ENCODE data around the gene BPGM.
"Not testable (repeated sequence)": the region's sequence is repeated elsewhere in the genome, so short reads cannot be mapped to it uniquely, and the experiment has no call there.

The BPGM gene

GRCh38 chr7:134665045-134665444, 18.4 kb downstream of the BPGM start:
- not testable (repeated sequence) for DNase-seq (ENCODE audit: low spot score)

GRCh38 chr7:134667899-134668298, 21.2 kb downstream of the BPGM start:
- no peak for DNase-seq (ENCODE audit: low spot score)

GRCh38 chr7:134669388-134669787, 22.7 kb downstream of the BPGM start:
- no peak for DNase-seq (ENCODE audit: low spot score)

- no peak for DNase-seq (ENCODE audit: low spot score)
Measured at GRCh38 chr7:134669845-134670373, 23.3 kb downstream of the BPGM start.

- no peak for DNase-seq (ENCODE audit: low spot score)
Measured at GRCh38 chr7:134671609-134672008, 25.0 kb downstream of the BPGM start.

GRCh38 chr7:134674424-134674823, 27.8 kb downstream of the BPGM start:
- no peak for DNase-seq (ENCODE audit: low spot score)

GRCh38 chr7:134676743-134677142, 30.1 kb downstream of the BPGM start:
- DNase-seq (ENCODE audit: low spot score), result no peak

- DNase-seq (ENCODE audit: low spot score), result no peak
Measured at GRCh38 chr7:134678115-134678514, 31.5 kb downstream of the BPGM start.

- DNase-seq (ENCODE audit: low spot score), result no peak
Measured at GRCh38 chr7:134679006-134679405, 32.4 kb downstream of the BPGM start.

GRCh38 chr7:134684165-134684564, 37.5 kb downstream of the BPGM start:
- DNase-seq (ENCODE audit: low spot score), result no peak

- no peak for DNase-seq (ENCODE audit: low spot score)
Measured at GRCh38 chr7:134685250-134685649, 38.6 kb downstream of the BPGM start.

- no peak for DNase-seq (ENCODE audit: low spot score)
Measured at GRCh38 chr7:134686786-134687185, 40.1 kb downstream of the BPGM start.

- DNase-seq (ENCODE audit: low spot score), result not testable (repeated sequence)
Measured at GRCh38 chr7:134689550-134689949, 42.9 kb downstream of the BPGM start.

GRCh38 chr7:134690016-134690415, 43.4 kb downstream of the BPGM start:
- DNase-seq (ENCODE audit: low spot score), result no peak

GRCh38 chr7:134690614-134691504, 44.2 kb downstream of the BPGM start:
- no peak for DNase-seq (ENCODE audit: low spot score)

- DNase-seq (ENCODE audit: low spot score), result no peak
Measured at GRCh38 chr7:134691546-134692343, 45.1 kb downstream of the BPGM start.

- DNase-seq (ENCODE audit: low spot score), result no peak
Measured at GRCh38 chr7:134692344-134692705, 45.7 kb downstream of the BPGM start.

- no peak for DNase-seq (ENCODE audit: low spot score)
Measured at GRCh38 chr7:134693256-134693655, 46.6 kb downstream of the BPGM start.

- no peak for DNase-seq (ENCODE audit: low spot score)
Measured at GRCh38 chr7:134694299-134694698, 47.6 kb downstream of the BPGM start.

- DNase-seq (ENCODE audit: low spot score), result no peak
Measured at GRCh38 chr7:134694767-134695166, 48.1 kb downstream of the BPGM start.

- no peak for DNase-seq (ENCODE audit: low spot score)
Measured at GRCh38 chr7:134695321-134695860, 48.7 kb downstream of the BPGM start.

- DNase-seq (ENCODE audit: low spot score), result no peak
Measured at GRCh38 chr7:134696261-134696660, 49.6 kb downstream of the BPGM start.
